ENCODE data around the gene CCNI2.

DNA sequence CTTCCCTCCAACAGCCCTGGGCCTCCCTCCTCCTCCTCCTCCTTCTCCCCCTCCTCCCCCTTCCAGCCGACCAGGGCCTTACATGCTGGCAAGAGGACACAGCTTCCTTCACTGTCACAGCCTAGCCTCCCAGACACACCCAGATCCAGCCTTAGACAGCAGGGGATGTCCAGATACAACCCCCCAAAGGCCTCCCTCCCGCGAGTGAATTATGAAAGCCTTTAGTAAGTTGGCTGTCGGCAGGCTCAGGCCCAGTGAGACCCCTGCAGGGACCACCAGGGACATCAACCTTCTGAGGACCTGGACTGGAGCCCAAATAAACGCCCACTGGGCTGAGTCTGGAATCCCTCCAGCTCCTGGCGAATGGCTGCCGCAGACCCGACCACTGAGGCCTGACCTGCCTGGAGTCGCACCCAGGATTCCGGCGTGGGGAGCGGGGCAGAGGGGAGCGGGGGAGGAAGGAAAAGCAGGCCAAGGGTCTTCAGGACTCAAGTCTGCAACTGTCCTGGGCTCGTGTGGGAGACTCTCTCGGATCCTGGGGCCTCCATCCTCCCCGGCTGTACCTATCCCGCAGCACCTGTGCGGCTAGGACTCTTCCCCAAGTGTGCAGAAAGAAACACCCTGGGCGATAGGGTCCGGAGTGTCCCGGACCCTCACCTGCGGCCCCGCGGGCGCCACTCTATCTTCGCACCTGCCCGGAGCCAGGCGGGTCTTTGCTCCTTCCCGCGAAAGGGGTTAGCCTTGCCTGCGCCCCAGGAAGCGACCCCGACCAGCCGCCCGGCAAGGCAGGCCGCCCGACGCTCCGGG lies 29.1 kb downstream of the CCNI2 start:
- TF ChIP-seq, protein P1, sequence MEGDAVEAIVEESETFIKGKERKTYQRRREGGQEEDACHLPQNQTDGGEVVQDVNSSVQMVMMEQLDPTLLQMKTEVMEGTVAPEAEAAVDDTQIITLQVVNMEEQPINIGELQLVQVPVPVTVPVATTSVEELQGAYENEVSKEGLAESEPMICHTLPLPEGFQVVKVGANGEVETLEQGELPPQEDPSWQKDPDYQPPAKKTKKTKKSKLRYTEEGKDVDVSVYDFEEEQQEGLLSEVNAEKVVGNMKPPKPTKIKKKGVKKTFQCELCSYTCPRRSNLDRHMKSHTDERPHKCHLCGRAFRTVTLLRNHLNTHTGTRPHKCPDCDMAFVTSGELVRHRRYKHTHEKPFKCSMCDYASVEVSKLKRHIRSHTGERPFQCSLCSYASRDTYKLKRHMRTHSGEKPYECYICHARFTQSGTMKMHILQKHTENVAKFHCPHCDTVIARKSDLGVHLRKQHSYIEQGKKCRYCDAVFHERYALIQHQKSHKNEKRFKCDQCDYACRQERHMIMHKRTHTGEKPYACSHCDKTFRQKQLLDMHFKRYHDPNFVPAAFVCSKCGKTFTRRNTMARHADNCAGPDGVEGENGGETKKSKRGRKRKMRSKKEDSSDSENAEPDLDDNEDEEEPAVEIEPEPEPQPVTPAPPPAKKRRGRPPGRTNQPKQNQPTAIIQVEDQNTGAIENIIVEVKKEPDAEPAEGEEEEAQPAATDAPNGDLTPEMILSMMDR (conservative IDR thresholded peaks at IDR 0.05; ENCODE audit: low read depth, low read length) = no peak
- no peak for TF ChIP-seq EZH2 (IDR thresholded peaks at IDR 0.05; ENCODE audit: borderline replicate concordance, low read depth, low read length, poor library complexity, severe bottlenecking)
